ENCODE data around the gene LPAR1.

DNA sequence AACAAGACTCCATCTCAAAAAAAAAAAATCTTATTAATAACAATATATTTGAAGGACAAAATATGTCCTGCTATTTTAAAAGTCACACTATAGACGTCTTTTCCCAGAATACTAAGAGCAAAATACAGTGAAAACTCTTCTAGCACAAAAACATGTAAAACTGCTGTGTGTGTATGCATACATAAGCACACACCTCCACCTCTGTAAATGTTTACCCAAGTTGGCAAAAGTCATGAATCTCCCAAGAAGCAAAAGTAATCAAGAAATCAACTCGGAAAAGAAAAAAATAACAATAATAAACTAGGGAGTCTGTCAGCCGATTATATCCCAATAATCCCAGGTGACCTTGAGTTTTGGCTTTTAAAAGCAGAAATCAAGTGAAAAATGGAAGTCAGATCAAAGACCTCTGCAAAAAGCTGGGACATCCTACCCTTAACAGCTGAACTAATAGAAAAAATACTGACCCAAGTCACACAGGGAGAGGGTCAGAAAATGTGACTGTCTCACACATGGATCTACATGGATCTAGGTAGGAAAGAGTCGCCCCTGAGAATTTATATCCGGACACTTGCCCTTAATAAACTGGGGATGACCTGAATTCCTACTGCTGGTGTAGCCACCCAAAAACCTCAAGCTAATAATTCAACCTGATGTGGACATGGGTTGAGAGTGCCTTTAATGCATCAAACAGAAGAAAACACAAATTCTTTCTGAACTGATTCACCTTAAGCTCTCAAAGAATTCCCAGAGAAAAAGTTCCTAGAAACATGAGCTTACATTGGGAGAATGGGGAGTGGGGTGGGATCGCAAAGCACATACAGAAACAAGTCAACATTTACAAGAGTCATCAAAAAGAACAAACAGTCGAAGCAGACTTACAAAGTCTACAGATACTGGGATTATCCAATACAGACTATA, 29.9 kb downstream of the LPAR1 start:
- TF ChIP-seq CTCF (conservative IDR thresholded peaks at IDR 0.05; ENCODE audit: low read length) (no peak), EZH2phosphoT487 (IDR thresholded peaks at IDR 0.05; ENCODE audit: borderline replicate concordance) (no peak)
